NB4 (cell line): Measurements from ENCODE around the gene PRR35.
A peak's percentile ranks its signal among the peaks of the same experiment; 100 is the strongest.

Experiments used
- DNase-seq: peaks from one replicate; pipeline ENCODE4 v3.0.0; 2010; ENCODE audit warnings: low read depth
- H3K4me3 ChIP-seq: one replicate; pipeline ENCODE4 v1.5.1; 2011; ENCODE audit warnings: mild to moderate bottlenecking, low read depth, low read length, moderate library complexity
- CTCF ChIP-seq: IDR thresholded peaks from one replicate; pipeline ENCODE4 v1.5.1; 2012; ENCODE audit warnings: low read depth, low read length
- MYC ChIP-seq: IDR thresholded peaks from 2 replicates; pipeline ENCODE4 v1.6.1; 2011; ENCODE audit warnings: low read depth, low read length
- POLR2A ChIP-seq: IDR thresholded peaks from 2 replicates; pipeline ENCODE4 v1.6.1; 2011; ENCODE audit warnings: mild to moderate bottlenecking; ENCODE audit not compliant: insufficient read length; ENCODE audit errors: extremely low read depth
- TF ChIP-seq, protein P1 (sequence below): IDR thresholded peaks from 2 replicates; pipeline ENCODE4 v1.6.1; 2011; ENCODE audit warnings: low read depth, low read length

PRR35 gene

DNA sequence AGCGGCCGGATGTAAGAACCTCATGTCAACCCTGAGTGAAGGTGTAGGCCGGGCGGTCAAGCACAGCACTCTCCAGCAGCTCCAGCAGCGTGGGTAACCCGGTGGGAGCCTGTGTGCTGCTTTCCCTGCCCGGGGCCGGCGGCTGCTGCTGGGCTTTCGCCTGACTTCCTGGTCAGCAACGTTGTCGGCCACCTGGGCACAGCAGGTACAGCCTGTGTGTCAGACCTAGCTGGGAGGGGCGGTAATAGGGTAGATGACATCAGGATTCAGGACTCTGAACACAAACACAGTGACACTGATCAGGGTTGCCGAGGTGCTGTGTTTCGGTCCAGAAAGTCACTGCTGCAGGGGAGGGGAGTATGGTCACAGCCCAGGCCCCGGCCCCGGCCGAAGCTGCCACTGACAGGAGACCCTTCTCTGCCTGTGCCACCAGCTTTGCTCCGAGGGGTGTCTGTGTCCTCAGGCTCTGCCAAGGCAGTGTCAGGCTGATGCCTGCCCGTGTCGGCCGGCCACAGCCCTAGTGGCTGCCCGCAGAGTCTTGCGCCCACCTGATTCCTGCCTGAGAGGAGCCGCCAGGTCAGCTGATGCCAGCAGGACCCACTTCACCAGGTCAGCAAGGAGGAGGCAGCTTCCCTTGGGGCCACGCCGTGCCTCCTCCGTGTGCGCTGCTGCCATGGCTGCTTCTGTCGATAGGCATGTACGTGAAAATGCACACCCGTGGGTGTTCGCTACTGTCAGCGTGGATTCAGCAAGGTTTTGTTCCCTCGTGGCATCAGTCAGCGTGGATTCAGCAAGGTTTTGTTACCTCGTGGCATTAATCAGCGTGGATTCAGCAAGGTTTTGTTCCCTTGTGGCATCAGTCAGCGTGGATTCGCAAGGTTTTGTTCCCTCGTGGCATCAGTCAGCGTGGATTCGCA lies 38.9 kb downstream of the PRR35 start:
- H3K4me3 ChIP-seq: no peak overlapping the region
- TF ChIP-seq MYC: no peak
- TF ChIP-seq, protein P1, sequence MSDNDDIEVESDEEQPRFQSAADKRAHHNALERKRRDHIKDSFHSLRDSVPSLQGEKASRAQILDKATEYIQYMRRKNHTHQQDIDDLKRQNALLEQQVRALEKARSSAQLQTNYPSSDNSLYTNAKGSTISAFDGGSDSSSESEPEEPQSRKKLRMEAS: no peak
- no peak for TF ChIP-seq CTCF
- no peak for TF ChIP-seq POLR2A
- DNase-seq: no peak

GRCh38 chr16:600781-601180 lies 40.6 kb downstream of the PRR35 start:
- peak; percentile 33 for DNase-seq
- no peak overlapping the region for H3K4me3 ChIP-seq
- TF ChIP-seq CTCF: peak; percentile 10
- TF ChIP-seq, protein P1: no peak
- no peak for TF ChIP-seq POLR2A
- TF ChIP-seq MYC: no peak

DNA sequence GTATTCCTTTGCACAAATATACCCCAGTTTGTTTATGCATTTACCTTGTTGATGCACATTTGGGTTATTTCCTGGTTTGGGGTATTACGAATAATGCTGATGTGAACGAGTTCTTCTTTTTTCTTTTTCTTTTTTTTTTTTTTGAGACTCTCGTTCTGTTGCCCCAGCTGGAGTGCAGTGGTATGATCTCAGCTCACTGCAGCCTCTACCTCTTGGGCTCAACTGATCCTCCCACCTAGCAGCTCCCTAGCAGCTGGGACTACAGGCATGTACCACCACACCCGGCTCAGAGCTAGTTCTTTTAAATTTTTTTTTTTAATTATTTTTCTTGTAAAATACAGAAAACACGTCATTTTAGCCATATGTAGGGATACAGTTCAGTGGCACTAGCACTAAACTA lies 43.7 kb downstream of the PRR35 start:
- TF ChIP-seq POLR2A (no peak), CTCF (no peak), MYC (no peak)
- TF ChIP-seq, protein P1: no peak
- H3K4me3 ChIP-seq: no peak overlapping the region
- DNase-seq: no peak

DNA sequence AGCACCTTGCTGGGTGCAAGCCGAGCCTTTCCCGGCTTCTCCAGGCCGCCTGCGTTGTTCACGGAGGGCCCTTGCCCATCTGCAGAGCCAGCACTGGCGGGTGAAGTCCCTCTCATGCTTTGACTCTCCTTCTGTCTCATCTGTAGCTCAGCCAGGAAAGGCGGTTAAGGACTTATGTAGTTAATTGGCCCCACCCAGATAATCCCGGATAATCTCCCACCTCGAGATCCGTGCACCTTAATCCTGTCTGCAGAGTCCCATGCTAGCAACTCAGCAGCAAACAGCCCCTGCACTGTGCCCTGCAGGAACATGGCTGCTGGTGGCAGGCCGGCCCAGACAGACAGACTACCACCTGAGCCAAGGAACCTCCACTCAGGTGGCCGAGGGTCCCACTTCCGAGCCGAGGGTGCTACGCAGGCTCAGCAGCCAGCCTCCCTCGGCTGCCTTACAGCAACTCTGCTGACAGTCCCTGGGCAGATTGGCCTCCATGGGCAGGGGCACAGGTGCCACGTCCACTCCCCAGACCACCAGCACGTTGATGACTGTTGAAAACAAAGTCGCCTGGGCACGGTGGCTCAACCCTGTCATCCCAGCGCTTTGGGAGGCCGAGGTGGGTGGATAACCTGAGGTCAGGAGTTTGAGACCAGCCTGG lies 46.6 kb downstream of the PRR35 start:
- TF ChIP-seq CTCF: no peak
- no peak for TF ChIP-seq POLR2A
- TF ChIP-seq, protein P1: no peak
- no peak for TF ChIP-seq MYC
- no peak overlapping the region for H3K4me3 ChIP-seq
- no peak for DNase-seq

DNA sequence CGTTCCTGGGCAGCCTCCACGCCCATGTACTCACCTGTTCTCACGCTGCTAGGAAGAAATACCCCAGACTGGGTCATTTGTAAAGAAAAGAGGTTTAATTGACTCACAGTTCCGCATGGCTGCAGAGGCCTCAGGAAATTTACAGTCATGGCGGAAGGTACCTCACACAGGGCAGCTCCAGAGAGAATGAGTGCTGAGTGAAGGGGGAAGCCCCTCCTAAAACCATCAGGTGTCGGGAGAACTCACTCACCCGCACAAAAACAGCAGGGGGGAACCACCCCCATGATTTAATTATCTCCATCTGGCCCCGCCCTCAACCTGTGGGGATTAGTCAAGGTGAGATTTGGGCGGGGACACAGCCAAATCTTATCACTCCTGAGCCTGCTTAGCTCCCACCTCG lies 47.8 kb downstream of the PRR35 start:
- no peak for DNase-seq
- TF ChIP-seq, protein P1: no peak
- no peak for TF ChIP-seq POLR2A
- TF ChIP-seq CTCF: no peak
- no peak for TF ChIP-seq MYC
- no peak overlapping the region for H3K4me3 ChIP-seq
